Effector memory CD4-positive, alpha-beta T cell (primary cell): ENCODE results near the gene KIF1A.
"Not testable (repeated sequence)": the region's sequence is repeated elsewhere in the genome, so short reads cannot be mapped to it uniquely, and the experiment has no call there.

Source experiments
- DNase-seq, 3 donors: peaks; one replicate each; pipeline ENCODE4 v3.0.0-alpha.2; 2020
- H3K27ac ChIP-seq: 2 replicates; pipeline ENCODE4 v1.7.0; 2013; ENCODE audit warnings: mild to moderate bottlenecking, low read length, moderate library complexity; ENCODE audit not compliant: insufficient read depth, poor library complexity, severe bottlenecking
- H3K27me3 ChIP-seq: replicated peaks from 2 replicates; pipeline ENCODE4 v1.7.0; 2013; ENCODE audit warnings: mild to moderate bottlenecking, low read length; ENCODE audit not compliant: insufficient read depth, control insufficient read depth, poor library complexity, severe bottlenecking
- H3K36me3 ChIP-seq: 2 replicates; pipeline ENCODE4 v1.7.0; 2013; ENCODE audit warnings: mild to moderate bottlenecking, low read length, moderate library complexity; ENCODE audit not compliant: control insufficient read depth, insufficient read depth
- H3K4me1 ChIP-seq: 2 replicates; pipeline ENCODE4 v1.7.0; 2013; ENCODE audit warnings: low read length, mild to moderate bottlenecking; ENCODE audit not compliant: control insufficient read depth, insufficient read depth, poor library complexity, severe bottlenecking
- H3K4me3 ChIP-seq: 2 replicates; pipeline ENCODE4 v1.7.0; 2013; ENCODE audit warnings: low read length, low read depth, mild to moderate bottlenecking; ENCODE audit not compliant: insufficient read depth, poor library complexity, severe bottlenecking
- H3K9me3 ChIP-seq: 2 replicates; pipeline ENCODE4 v1.7.0; 2013; ENCODE audit warnings: mild to moderate bottlenecking, low read length, moderate library complexity; ENCODE audit not compliant: control insufficient read depth

Gene KIF1A

GRCh38 chr2:240846873-240847595 lies 27.0 kb upstream of the KIF1A start:
- Histone ChIP-seq H3K4me1 (no peaks in the 10 kb centered on the region), H3K9me3 (no peaks in the 10 kb centered on the region), H3K27me3 (no peaks in the 10 kb centered on the region), H3K27ac (no peak overlapping the region), H3K36me3 (no peaks in the 10 kb centered on the region), H3K4me3 (no peak overlapping the region)
- DNase-seq = no peak

GRCh38 chr2:240846309-240846708 lies 26.3 kb upstream of the KIF1A start:
- H3K27me3 ChIP-seq, H3K27ac ChIP-seq, H3K4me1 ChIP-seq, H3K36me3 ChIP-seq, H3K9me3 ChIP-seq, H3K4me3 ChIP-seq, DNase-seq: not testable (repeated sequence)

- no peaks in the 10 kb centered on the region for H3K4me1 ChIP-seq
- no peak for DNase-seq
- H3K27ac ChIP-seq = no peak overlapping the region
- no peak overlapping the region for H3K4me3 ChIP-seq
- no peaks in the 10 kb centered on the region for H3K27me3 ChIP-seq
- no peaks in the 10 kb centered on the region for H3K36me3 ChIP-seq
- H3K9me3 ChIP-seq = no peaks in the 10 kb centered on the region
These were observed 20.5 kb upstream of the KIF1A start for GRCh38 chr2:240840435-240841060.

- no peak for DNase-seq
- no peak overlapping the region for H3K27ac ChIP-seq
- no peaks in the 10 kb centered on the region for H3K27me3 ChIP-seq
- H3K9me3 ChIP-seq = no peaks in the 10 kb centered on the region
- no peak overlapping the region for H3K4me3 ChIP-seq
- H3K36me3 ChIP-seq = no peaks in the 10 kb centered on the region
- H3K4me1 ChIP-seq = no peaks in the 10 kb centered on the region
These were observed 19.4 kb upstream of the KIF1A start for GRCh38 chr2:240839152-240840143.

GRCh38 chr2:240837621-240838020 lies 17.6 kb upstream of the KIF1A start:
- no peak for DNase-seq
- Histone ChIP-seq H3K27ac (no peak overlapping the region), H3K27me3 (no peaks in the 10 kb centered on the region), H3K4me3 (no peak overlapping the region), H3K9me3 (no peaks in the 10 kb centered on the region), H3K36me3 (no peaks in the 10 kb centered on the region), H3K4me1 (peaks cover 2% of the 10 kb centered on the region)

GRCh38 chr2:240836781-240837467 lies 16.9 kb upstream of the KIF1A start:
- Histone ChIP-seq H3K9me3 (no peaks in the 10 kb centered on the region), H3K4me1 (peaks cover 6% of the 10 kb centered on the region), H3K27me3 (no peaks in the 10 kb centered on the region), H3K36me3 (no peaks in the 10 kb centered on the region), H3K27ac (no peak overlapping the region), H3K4me3 (no peak overlapping the region)
- no peak for DNase-seq

GRCh38 chr2:240835528-240835927 lies 15.5 kb upstream of the KIF1A start:
- Histone ChIP-seq H3K27me3 (no peaks in the 10 kb centered on the region), H3K9me3 (no peaks in the 10 kb centered on the region), H3K27ac (no peak overlapping the region), H3K36me3 (no peaks in the 10 kb centered on the region), H3K4me3 (no peak overlapping the region), H3K4me1 (peaks cover 11% of the 10 kb centered on the region)
- DNase-seq = no peak

- no peak overlapping the region for H3K4me3 ChIP-seq
- no peaks in the 10 kb centered on the region for H3K27me3 ChIP-seq
- peaks cover 11% of the 10 kb centered on the region for H3K4me1 ChIP-seq
- no peak for DNase-seq
- H3K36me3 ChIP-seq = no peaks in the 10 kb centered on the region
- no peak overlapping the region for H3K27ac ChIP-seq
- H3K9me3 ChIP-seq = no peaks in the 10 kb centered on the region
These were observed 14.5 kb upstream of the KIF1A start for GRCh38 chr2:240834377-240834975.

GRCh38 chr2:240833724-240834285 lies 13.8 kb upstream of the KIF1A start:
- no peak for DNase-seq
- Histone ChIP-seq H3K27ac (no peak overlapping the region), H3K36me3 (no peaks in the 10 kb centered on the region), H3K27me3 (no peaks in the 10 kb centered on the region), H3K9me3 (no peaks in the 10 kb centered on the region), H3K4me1 (peaks cover 11% of the 10 kb centered on the region), H3K4me3 (no peak overlapping the region)
